Progenitor cell of endocrine pancreas (in vitro differentiated cells): ENCODE data around the gene GTPBP3. TPM values are rescaled to one million over a fixed set of nuclear protein-coding genes. Genes with fewer than 3 reads are reported as not detected.

ENCODE experiments used
- DNase-seq: peaks from one replicate; pipeline ENCODE4 v3.0.0; 2021; ENCODE audit warnings: low spot score; ENCODE audit not compliant: unreplicated experiment
- H3K27ac Mint-ChIP-seq: 2 replicates; pipeline ENCODE4 v1.8.0; 2021; ENCODE audit warnings: mild to moderate bottlenecking, moderate library complexity, mixed read lengths
- H3K27me3 Mint-ChIP-seq: 2 replicates; pipeline ENCODE4 v1.8.0; 2021; ENCODE audit warnings: mixed read lengths
- H3K36me3 Mint-ChIP-seq: 2 replicates; pipeline ENCODE4 v1.8.0; 2022; ENCODE audit warnings: mixed read lengths; ENCODE audit not compliant: insufficient read depth
- H3K4me1 Mint-ChIP-seq: 2 replicates; pipeline ENCODE4 v1.8.0; 2021; ENCODE audit warnings: low read depth, mixed read lengths
- H3K4me3 Mint-ChIP-seq: 2 replicates; pipeline ENCODE4 v1.8.0; 2021; ENCODE audit warnings: low read depth, mild to moderate bottlenecking, moderate library complexity, mixed read lengths
- H3K9me3 Mint-ChIP-seq: 2 replicates; pipeline ENCODE4 v1.8.0; 2021; ENCODE audit warnings: low read depth, mixed read lengths
- total RNA-seq: library from RNA; stranded (reverse); gene quantifications from 2 replicates; pipeline ENCODE4 v1.2.1, GENCODE V29; 2021
- TF ChIP-seq, protein P1 (sequence below): fragments of 200-600 bp; sonication (generic); IDR thresholded peaks from one replicate; pipeline ENCODE4 v1.5.0; 2021; ENCODE audit warnings: antibody characterized with exemption, mild to moderate bottlenecking; ENCODE audit not compliant: unreplicated experiment

Gene GTPBP3
- total RNA-seq, 1 donor from 2014 or later: 44.5 TPM

DNA sequence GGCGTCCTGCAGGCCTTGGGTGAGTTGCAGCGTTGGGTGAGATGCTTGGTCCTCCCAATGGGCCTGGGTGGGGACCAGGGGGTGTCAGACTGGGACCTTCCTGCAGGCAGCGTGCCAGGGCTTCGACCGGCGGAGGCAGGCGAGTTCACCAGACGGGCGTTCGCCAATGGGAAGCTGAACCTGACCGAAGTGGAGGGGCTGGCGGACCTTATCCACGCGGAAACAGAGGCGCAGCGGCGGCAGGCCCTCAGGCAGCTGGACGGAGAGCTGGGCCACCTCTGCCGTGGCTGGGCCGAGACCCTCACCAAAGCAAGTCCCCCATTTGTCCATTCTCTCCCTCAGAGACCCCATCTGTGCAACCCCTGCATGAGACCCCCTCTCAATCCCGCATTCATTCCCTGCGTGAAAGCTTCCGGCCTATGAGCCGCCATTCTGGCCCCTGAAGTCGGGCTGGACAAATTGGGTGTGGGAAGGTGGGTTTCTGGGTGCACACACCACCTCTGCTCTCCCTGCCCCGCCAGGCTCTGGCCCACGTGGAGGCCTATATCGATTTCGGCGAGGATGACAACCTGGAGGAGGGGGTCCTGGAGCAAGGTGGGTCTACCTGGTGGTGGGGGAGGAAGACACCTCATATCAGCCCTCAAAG lies 1.2 kb downstream of the GTPBP3 start:
- H3K4me3 Mint-ChIP-seq: peak overlapping the region; percentile 96
- H3K36me3 Mint-ChIP-seq: peaks cover 3% of the 10 kb centered on the region
- TF ChIP-seq, protein P1, sequence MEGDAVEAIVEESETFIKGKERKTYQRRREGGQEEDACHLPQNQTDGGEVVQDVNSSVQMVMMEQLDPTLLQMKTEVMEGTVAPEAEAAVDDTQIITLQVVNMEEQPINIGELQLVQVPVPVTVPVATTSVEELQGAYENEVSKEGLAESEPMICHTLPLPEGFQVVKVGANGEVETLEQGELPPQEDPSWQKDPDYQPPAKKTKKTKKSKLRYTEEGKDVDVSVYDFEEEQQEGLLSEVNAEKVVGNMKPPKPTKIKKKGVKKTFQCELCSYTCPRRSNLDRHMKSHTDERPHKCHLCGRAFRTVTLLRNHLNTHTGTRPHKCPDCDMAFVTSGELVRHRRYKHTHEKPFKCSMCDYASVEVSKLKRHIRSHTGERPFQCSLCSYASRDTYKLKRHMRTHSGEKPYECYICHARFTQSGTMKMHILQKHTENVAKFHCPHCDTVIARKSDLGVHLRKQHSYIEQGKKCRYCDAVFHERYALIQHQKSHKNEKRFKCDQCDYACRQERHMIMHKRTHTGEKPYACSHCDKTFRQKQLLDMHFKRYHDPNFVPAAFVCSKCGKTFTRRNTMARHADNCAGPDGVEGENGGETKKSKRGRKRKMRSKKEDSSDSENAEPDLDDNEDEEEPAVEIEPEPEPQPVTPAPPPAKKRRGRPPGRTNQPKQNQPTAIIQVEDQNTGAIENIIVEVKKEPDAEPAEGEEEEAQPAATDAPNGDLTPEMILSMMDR: no peak
- H3K27ac Mint-ChIP-seq: no peak overlapping the region
- H3K4me1 Mint-ChIP-seq: peaks cover 9% of the 10 kb centered on the region
- H3K9me3 Mint-ChIP-seq: no peaks in the 10 kb centered on the region
- DNase-seq: no peak
- no peaks in the 10 kb centered on the region for H3K27me3 Mint-ChIP-seq

DNA sequence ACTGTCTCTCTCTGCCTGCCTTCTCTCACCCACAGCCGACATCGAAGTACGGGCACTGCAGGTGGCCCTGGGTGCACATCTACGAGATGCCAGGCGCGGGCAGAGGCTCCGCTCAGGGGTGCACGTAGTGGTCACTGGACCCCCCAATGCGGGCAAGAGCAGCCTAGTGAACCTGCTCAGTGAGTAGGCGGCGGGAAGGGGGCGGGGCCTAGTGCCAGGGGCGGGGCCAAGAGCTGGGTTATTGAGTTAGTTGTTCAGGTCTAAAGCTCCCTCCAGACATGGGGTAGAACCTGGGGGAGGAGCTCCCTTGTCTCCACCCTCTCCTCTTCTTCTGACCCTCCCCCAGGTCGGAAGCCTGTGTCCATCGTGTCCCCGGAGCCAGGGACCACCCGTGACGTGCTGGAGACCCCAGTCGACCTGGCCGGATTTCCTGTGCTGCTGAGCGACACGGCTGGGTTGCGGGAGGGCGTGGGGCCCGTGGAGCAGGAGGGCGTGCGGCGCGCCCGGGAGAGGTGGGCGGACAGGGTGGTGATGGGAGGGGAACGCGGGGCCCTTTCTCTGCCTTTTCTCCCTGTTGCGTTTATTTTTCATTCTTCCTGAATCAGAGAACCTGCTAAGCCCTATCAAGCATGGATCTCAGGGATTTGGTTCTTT lies 1.9 kb downstream of the GTPBP3 start:
- H3K27me3 Mint-ChIP-seq: no peaks in the 10 kb centered on the region
- peaks cover 7% of the 10 kb centered on the region for H3K4me1 Mint-ChIP-seq
- H3K9me3 Mint-ChIP-seq: no peaks in the 10 kb centered on the region
- H3K27ac Mint-ChIP-seq: no peak overlapping the region
- TF ChIP-seq, protein P1: no peak
- H3K36me3 Mint-ChIP-seq: peaks cover 1% of the 10 kb centered on the region
- DNase-seq: no peak
- H3K4me3 Mint-ChIP-seq: peak overlapping the region; percentile 33

GRCh38 chr19:17340302-17340870 lies 3.0 kb downstream of the GTPBP3 start:
- H3K27me3 Mint-ChIP-seq: no peaks in the 10 kb centered on the region
- TF ChIP-seq, protein P1: no peak
- H3K27ac Mint-ChIP-seq: no peak overlapping the region
- H3K9me3 Mint-ChIP-seq: no peaks in the 10 kb centered on the region
- H3K4me3 Mint-ChIP-seq: no peak overlapping the region
- H3K36me3 Mint-ChIP-seq: peaks cover 1% of the 10 kb centered on the region
- no peak for DNase-seq
- H3K4me1 Mint-ChIP-seq: peaks cover 7% of the 10 kb centered on the region

- no peak overlapping the region for H3K27ac Mint-ChIP-seq
- H3K27me3 Mint-ChIP-seq: no peaks in the 10 kb centered on the region
- DNase-seq: no peak
- TF ChIP-seq, protein P1: no peak
- H3K4me1 Mint-ChIP-seq: peaks cover 7% of the 10 kb centered on the region
- H3K9me3 Mint-ChIP-seq: no peaks in the 10 kb centered on the region
- no peak overlapping the region for H3K4me3 Mint-ChIP-seq
- peaks cover 1% of the 10 kb centered on the region for H3K36me3 Mint-ChIP-seq
Observed at GRCh38 chr19:17340871-17341357, 3.6 kb downstream of the GTPBP3 start.

- Mint-ChIP-seq H3K27me3 (no peaks in the 10 kb centered on the region), H3K4me3 (no peak overlapping the region)
Observed at GRCh38 chr19:17341386-17341785, 4.0 kb downstream of the GTPBP3 start.

More at GRCh38 chr19:17341386-17341785, 4.0 kb downstream of the GTPBP3 start:
- Mint-ChIP-seq H3K4me1 (peaks cover 6% of the 10 kb centered on the region), H3K36me3 (peaks cover 1% of the 10 kb centered on the region), H3K27ac (no peak overlapping the region), H3K9me3 (no peaks in the 10 kb centered on the region)
- DNase-seq: no peak
- TF ChIP-seq, protein P1: no peak
